HG03280 (cell line): ENCODE results near the gene PDZK1IP1.
"Not testable (repeated sequence)": the region's sequence is repeated elsewhere in the genome, so short reads cannot be mapped to it uniquely, and the experiment has no call there.

Source experiments
- ATAC-seq: cut with Tn5 transposase; IDR thresholded peaks from one replicate; pipeline ENCODE4 v1.9.1; 2021; ENCODE audit warnings: mild to moderate bottlenecking, moderate library complexity; ENCODE audit not compliant: unreplicated experiment

The PDZK1IP1 gene

DNA sequence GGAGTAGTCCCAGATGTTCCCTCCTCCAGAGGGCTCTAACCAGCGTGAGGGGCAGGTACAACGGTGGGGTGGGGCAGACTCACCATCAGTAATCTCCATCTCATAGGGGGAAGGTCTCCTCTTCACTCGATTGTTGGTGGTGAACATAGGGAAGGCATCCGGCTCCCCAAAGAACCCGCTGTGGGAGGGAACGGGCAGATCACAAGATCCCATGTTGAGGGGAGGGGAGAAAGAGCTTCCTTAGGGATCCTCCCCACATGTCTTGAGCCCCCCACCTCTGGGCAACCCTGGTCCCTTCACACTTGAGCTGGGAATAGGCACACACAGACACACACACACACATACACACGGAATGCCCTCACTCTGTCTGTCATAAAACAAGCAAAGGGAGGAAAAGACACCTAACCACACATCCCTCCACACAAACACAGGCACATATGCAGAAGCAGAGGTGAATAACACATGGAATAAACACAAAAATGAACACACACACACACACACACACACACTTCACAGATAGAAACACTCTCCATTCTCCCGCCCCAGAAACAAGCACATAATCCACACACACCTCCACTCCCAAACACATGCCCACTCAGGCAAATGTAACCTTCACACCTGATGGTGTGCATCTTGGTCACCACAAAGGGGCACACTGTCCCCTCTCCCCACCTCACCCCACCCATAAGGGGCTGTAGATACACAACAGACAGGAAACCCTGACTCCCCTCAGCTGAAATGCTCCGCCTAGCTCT, 34.3 kb upstream of the PDZK1IP1 start:
- ATAC-seq, result no peak

- no peak for ATAC-seq
Measured at GRCh38 chr1:47223174-47223920, 33.5 kb upstream of the PDZK1IP1 start.

DNA sequence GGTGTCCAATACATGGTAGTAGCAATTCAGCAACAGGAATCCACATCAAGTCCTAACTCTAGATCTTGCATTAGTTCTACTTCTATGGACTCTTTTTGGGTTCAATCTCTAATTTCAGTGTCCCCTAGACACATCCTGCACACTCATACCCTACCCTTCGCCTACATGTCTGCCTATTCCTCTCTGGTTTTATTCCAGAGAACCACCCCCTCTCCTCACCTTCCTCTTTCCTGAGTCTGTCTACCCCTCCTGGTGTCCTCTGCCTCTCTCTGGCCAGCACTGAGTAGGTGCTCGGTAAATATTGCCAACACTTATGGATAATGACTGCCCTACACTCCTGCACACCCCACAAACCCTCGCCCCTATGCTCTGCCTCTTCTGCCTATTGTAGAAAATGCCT, 32.6 kb upstream of the PDZK1IP1 start:
- ATAC-seq, result no peak

DNA sequence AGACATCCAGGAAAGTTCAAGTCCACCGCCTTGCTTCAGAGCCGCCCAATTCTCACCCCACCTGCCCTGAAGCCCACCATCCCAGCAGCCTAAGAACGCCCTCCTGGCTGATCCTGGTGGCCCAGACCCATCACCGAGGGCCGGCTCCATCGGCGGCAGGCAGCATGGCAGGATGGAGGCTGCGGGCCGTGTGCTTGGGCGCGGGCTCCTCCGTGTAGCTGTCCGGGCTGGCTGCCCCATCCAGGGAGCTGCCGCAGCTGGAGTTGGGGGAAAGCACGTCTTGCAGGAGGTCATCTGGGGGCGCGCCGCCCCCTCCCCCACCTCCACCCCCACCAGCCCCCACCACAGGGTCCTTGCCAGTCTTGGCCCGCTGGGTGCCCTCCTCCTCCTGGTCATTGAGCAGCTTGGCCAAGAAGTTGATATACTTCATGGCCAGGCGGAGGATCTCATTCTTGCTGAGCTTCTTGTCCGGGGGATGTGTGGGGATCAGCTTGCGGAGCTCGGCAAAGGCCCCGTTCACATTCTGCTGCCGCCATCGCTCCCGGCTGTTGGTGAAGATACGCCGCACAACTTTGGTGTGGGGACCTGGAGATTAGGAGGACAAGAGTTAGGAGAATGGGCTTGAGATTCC, 29.9 kb upstream of the PDZK1IP1 start:
- ATAC-seq, result no peak

DNA sequence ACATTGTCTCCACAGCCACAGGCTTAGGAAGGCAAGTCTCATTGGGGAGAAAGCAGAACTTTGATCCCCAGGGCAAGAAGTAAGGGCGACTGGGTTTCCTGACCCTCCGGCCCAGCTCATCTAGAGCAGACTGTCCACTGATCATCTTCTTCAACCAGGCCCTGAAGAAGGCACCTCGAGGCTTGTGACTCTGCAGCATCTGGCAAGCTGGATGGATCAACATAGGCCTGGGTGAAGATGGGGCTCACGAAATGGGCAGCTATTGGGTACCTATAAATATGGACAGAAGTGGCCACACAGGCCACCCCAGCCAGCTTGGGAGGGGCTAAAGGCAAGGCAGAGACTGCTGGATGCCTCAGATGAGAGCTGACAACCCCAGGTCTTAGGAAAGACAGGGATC, 29.2 kb upstream of the PDZK1IP1 start:
- no peak for ATAC-seq

DNA sequence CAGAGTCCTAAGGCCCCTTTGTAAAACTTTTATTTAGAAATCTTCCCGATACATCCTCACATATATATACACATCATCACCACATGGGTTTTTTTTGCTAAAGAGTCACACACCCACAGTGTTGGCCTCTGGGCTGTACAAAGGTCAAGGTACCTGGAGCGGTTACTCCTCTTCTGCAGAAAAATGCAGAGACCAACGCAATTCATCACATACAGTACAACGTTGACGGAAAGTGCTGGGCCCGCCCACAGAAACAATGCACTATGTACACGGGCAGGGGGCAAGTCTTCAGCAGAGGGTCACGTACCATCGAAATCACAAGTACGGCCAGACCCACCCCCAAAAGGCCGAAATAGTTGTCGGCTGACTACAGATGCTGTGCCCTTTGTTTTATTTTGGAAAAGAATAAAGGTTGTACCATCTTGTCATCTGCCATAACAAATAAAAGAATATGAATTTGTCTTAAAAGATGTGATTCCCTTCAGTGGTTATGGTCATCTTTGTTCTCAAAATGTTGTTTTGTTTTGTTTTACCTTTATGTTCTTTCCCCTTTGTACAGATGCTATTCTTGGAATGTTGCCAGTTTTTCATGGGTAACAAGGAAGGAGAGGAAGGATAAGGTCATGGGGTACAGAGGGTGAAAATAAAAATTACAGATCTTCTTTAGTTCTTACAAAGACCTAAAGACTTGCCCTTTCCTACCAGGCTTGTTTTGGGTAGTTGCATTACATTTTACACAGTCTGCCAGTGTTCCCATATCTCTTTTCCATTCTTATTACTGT, 26.6 kb upstream of the PDZK1IP1 start:
- ATAC-seq, result no peak

- no peak for ATAC-seq
Measured at GRCh38 chr1:47215713-47216112, 25.9 kb upstream of the PDZK1IP1 start.

DNA sequence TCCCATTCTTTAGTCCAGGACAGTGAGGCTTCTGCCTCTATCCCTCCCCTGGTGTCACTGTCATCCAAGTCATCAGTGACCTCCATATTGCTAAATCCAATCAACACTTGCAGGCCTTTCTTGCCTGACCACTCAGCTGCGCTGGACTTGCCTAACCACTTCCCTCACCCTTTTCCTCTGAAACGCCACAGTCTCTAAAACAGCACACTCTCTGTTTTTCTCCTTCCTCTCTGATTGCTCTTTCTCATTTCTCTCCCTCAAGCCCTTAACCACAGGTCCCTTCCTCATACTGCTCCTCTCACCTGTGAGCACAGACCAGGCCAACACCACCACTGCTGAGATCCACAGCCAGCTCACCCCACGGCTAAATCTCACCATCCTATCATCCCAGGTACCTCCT, 24.7 kb upstream of the PDZK1IP1 start:
- ATAC-seq, result no peak

GRCh38 chr1:47213230-47213963, 23.6 kb upstream of the PDZK1IP1 start:
- no peak for ATAC-seq

DNA sequence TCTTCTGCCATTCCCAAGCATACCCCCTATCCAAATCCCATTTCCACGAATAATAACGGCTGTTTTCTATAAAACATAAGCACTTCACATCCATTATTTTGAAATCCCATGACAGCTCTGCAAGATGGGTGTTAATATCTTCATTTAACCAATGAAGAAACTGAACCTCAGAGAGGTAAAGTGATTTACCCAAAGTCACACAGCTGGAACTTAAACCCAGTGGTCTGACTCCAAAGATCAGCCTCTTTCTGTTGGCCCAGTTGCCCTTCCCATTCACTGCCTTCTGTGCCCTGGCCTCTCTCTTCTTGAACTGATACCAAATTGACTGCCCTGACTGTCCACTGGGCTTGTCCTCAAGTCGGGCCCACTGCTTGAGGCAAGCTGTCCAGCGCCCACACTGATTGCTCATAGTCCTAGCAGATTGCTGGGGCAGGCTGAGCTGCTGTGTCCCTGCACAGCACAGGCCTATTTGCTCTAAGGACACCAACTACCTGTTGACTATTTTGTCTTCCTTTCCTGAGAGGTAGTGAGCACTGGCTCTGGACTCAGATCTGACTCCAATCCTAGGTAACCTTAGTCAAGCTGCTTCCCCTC, 22.9 kb upstream of the PDZK1IP1 start:
- no peak for ATAC-seq

DNA sequence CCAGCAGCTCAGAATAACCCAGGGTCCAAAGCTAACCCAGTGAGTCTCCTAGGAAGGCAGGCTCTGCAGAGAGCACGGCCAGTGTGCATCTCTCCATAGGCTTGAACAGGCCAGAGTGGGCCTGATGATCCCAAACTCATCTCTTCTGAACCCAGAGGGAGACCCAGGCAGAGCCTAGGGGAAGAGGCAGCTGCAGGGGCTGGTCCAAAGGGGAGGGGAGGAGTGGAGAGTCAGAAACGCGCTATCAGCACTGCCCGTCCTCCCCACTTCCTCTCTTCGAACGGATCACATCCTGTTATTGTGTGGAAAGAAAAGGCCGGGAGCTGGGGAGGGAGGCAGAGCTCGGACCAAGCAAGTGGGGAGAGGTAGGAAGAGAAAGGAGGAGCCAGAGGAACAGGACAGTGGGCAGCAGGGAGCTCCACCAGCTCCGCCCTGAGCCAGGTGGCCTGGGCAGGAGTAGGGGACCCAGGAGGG, 22.0 kb upstream of the PDZK1IP1 start:
- ATAC-seq, result no peak

DNA sequence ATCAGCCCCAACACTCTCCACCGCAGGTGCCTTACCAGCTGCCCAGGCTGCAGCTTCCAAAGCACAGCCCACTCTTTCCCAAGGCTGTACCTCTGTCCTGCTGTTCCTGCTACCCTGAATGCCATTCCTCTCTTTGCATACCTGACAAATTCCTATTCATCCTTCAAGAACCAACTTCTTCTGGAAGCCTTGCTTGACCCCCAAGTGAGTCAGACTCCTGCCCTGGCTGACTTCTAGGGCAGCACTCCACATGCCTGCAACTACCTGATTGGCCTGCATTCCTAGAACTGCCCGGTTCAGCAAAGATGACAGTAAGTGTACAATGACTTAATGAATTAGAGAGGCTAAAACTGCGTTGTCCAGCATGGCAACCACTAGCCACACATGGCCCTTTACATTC, 20.8 kb upstream of the PDZK1IP1 start:
- ATAC-seq, result no peak

DNA sequence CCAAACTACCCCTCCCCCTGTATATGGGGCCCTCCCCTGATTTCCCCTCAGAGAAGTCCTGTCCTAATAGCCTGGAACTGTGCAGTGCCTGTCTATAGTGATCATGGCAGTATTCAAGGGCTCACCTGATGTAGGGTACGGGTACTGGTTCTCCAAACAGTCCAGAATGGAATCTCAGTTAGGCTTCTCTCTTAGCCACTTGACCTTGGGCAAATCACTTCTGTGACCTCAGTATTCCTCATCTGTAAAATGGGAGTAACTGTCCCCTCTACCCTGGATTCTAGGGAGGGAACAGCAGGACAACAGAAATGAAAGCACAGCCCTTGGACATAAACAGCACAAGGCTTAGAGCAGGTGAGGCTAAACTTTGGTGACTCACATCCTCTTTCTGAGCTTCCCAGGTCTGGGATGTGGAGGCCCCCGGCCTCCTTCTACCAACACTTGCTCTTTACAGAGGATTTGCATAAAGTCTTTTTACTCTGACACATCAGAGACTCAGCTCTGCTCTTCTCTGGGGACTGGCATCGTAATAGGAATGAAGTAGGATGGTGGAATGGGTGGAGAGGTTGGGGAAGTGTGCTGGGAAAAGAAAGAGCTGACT, 20.0 kb upstream of the PDZK1IP1 start:
- no peak for ATAC-seq

GRCh38 chr1:47209091-47209490, 19.3 kb upstream of the PDZK1IP1 start:
- no peak for ATAC-seq

- no peak for ATAC-seq
Measured at GRCh38 chr1:47208374-47208850, 18.6 kb upstream of the PDZK1IP1 start.

DNA sequence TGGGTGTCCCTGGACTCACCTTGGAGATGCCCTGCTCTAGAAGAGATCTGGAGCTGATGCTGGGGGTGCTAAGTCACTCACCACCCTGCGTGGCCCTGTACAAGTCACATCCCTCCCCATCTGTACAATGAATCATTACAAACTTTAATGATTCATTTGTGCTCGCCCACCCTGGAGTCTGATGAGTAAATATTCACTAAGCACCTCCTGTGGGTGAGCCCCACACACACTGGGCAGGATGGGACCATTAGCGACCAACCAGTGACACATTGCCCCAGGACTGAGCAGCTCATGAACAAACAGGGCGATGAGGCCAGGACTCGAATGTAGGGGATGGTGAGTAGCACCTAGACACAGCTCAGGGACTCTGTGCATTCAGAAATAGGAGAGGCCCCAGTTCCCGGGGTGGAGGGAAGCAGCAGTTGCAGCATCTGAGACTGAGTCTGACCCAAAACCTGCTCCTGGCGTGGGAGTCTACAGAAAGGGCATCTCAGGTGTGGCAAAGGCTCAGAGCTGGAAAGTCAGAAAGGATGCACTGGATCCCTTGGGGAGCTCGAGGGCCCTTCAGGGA, 18.1 kb upstream of the PDZK1IP1 start:
- ATAC-seq, result no peak

GRCh38 chr1:47205918-47206317, 16.1 kb upstream of the PDZK1IP1 start:
- ATAC-seq, result no peak

DNA sequence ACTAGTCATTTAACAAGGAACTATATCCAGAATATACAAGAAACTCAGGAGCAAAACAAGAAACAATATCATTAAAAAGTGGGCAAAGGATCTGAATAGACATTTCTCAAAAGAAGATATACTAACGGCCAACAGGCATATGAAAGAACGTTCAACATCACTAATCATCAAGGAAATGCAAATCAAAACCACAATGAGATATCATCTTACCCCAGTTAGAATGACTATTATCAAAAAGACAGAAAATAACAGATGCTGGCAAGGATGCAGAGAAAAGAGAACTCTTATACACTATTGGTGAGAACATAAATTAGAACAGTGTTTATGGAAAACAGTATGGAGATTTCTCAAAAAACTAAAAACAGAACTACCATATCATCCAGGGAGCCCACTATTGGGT, 13.7 kb upstream of the PDZK1IP1 start:
- ATAC-seq, result not testable (repeated sequence)

DNA sequence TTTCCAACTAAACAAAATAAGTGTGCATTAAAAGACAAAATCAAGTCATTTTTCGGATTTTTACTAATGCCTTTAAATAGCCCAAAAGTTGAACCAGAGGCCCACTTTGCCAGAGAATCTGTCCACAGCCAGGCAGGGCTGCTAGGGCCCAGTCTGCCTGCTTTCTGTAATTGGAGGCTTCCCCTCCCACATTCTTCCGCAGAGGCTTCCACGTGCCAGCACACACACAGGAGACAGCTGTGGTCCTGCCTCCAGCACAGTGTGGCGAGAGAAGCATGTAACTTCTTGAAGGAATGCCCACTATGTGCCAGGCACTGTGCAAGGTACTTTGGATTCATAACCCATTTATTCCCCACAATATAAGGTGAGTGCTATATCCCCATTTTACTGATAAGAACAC, 11.3 kb upstream of the PDZK1IP1 start:
- ATAC-seq, result no peak
